H9 (cell line): Measurements from ENCODE around the gene FAM13A. TPM values are rescaled to one million over a fixed set of nuclear protein-coding genes. Genes with fewer than 3 reads are reported as not detected.

Experiments
- DNase-seq: peaks from one replicate; pipeline ENCODE4 v3.0.0-alpha.2; 2017
- H2AFZ ChIP-seq: one replicate; pipeline ENCODE4 v1.6.1; 2013; ENCODE audit warnings: mild to moderate bottlenecking, low read length, control low read depth, moderate library complexity
- H2AK5ac ChIP-seq: 2 replicates; pipeline ENCODE4 v1.6.1; 2013; ENCODE audit warnings: low read length, control low read depth, mixed read lengths; ENCODE audit not compliant: insufficient read length
- H2BK120ac ChIP-seq: one replicate; pipeline ENCODE4 v1.6.1; 2013; ENCODE audit warnings: low read depth, mild to moderate bottlenecking, low read length, control low read depth, inconsistent platforms; ENCODE audit not compliant: poor library complexity, severe bottlenecking
- H2BK12ac ChIP-seq: 2 replicates; pipeline ENCODE4 v1.6.1; 2013; ENCODE audit warnings: low read length, control low read depth, mixed read lengths, low read depth; ENCODE audit not compliant: insufficient read length
- H2BK15ac ChIP-seq: 2 replicates; pipeline ENCODE4 v1.6.1; 2013; ENCODE audit warnings: low read depth, low read length, control low read depth
- H2BK20ac ChIP-seq: one replicate; pipeline ENCODE4 v1.6.1; 2013; ENCODE audit warnings: low read depth, mild to moderate bottlenecking, low read length, control low read depth, inconsistent platforms; ENCODE audit not compliant: poor library complexity, severe bottlenecking
- H2BK5ac ChIP-seq: 2 replicates; pipeline ENCODE4 v1.6.1; 2013; ENCODE audit warnings: low read length, control low read depth, mixed read lengths; ENCODE audit not compliant: insufficient read length
- H3K14ac ChIP-seq: 2 replicates; pipeline ENCODE4 v1.6.1; 2013; ENCODE audit warnings: low read length, control low read depth; ENCODE audit not compliant: insufficient read depth
- H3K18ac ChIP-seq: 2 replicates; pipeline ENCODE4 v1.6.1; 2013; ENCODE audit warnings: low read depth, mild to moderate bottlenecking, mixed read lengths, low read length, control low read depth; ENCODE audit not compliant: insufficient read length
- H3K23ac ChIP-seq: 2 replicates; pipeline ENCODE4 v1.6.1; 2013; ENCODE audit warnings: low read length, control low read depth, mixed read lengths, low read depth; ENCODE audit not compliant: insufficient read length
- H3K23me2 ChIP-seq: 2 replicates; pipeline ENCODE4 v1.6.1; 2013; ENCODE audit warnings: low read depth, mild to moderate bottlenecking, mixed read lengths, low read length, control low read depth; ENCODE audit not compliant: insufficient read length, poor library complexity, severe bottlenecking
- H3K27ac ChIP-seq: 2 replicates; pipeline ENCODE4 v1.5.1; 2013; ENCODE audit warnings: low read length, control low read depth, mixed read lengths, low read depth; ENCODE audit not compliant: insufficient read length
- H3K27me3 ChIP-seq: 2 replicates; pipeline ENCODE4 v1.6.1; 2013; ENCODE audit warnings: low read length, control low read depth, inconsistent platforms; ENCODE audit not compliant: insufficient read depth
- H3K4ac ChIP-seq: 2 replicates; pipeline ENCODE4 v1.6.1; 2013; ENCODE audit warnings: low read depth, mild to moderate bottlenecking, control low read depth, inconsistent platforms, low read length, moderate library complexity
- H3K4me1 ChIP-seq: 2 replicates; pipeline ENCODE4 v1.6.1; 2013; ENCODE audit warnings: low read length, control low read depth, inconsistent platforms; ENCODE audit not compliant: insufficient read depth
- H3K4me2 ChIP-seq: 2 replicates; pipeline ENCODE4 v1.6.1; 2013; ENCODE audit warnings: low read length, control low read depth, mixed read lengths; ENCODE audit not compliant: insufficient read length, insufficient read depth
- H3K56ac ChIP-seq: 2 replicates; pipeline ENCODE4 v1.6.1; 2013; ENCODE audit warnings: low read depth, mild to moderate bottlenecking, mixed read lengths, low read length, control low read depth; ENCODE audit not compliant: insufficient read length
- H3K79me1 ChIP-seq: 2 replicates; pipeline ENCODE4 v1.6.1; 2013; ENCODE audit warnings: low read depth, mild to moderate bottlenecking, moderate library complexity, low read length, control low read depth, inconsistent platforms; ENCODE audit not compliant: insufficient read depth, poor library complexity, severe bottlenecking
- H3K79me2 ChIP-seq: 2 replicates; pipeline ENCODE4 v1.6.1; 2013; ENCODE audit warnings: low read length, control low read depth, inconsistent platforms; ENCODE audit not compliant: insufficient read depth
- H3K9ac ChIP-seq: 2 replicates; pipeline ENCODE4 v1.6.1; 2013; ENCODE audit warnings: low read length, control low read depth, mixed read lengths; ENCODE audit not compliant: insufficient read length; ENCODE audit errors: extremely low read depth
- H3K9me3 ChIP-seq: one replicate; pipeline ENCODE4 v1.6.1; 2013; ENCODE audit warnings: low read depth, low read length, inconsistent platforms; ENCODE audit not compliant: control insufficient read depth
- H3T11ph ChIP-seq: one replicate; pipeline ENCODE4 v1.6.1; 2013; ENCODE audit warnings: mild to moderate bottlenecking, low read length, control low read depth, inconsistent platforms
- H4K20me1 ChIP-seq: one replicate; pipeline ENCODE4 v1.6.1; 2013; ENCODE audit not compliant: control insufficient read depth, insufficient read length, insufficient read depth
- H4K5ac ChIP-seq: 2 replicates; pipeline ENCODE4 v1.6.1; 2013; ENCODE audit warnings: low read depth, mild to moderate bottlenecking, mixed read lengths, low read length, control low read depth; ENCODE audit not compliant: insufficient read length
- H4K8ac ChIP-seq: replicated peaks from 2 replicates; pipeline ENCODE4 v1.6.1; 2013; ENCODE audit warnings: low read length, control low read depth, mixed read lengths, low read depth; ENCODE audit not compliant: insufficient read length
- H4K91ac ChIP-seq: 2 replicates; pipeline ENCODE4 v1.6.1; 2013; ENCODE audit warnings: low read depth, mild to moderate bottlenecking, moderate library complexity, mixed read lengths, low read length, control low read depth; ENCODE audit not compliant: insufficient read length
- H3K27ac Mint-ChIP-seq, 3 experiments: 2 replicates in 2 of 3; 3 replicates in 1 of 3; pipeline ENCODE4 v1.8.0; 2020 to 2021; ENCODE audit warnings: mixed read lengths in 3 of 3, mild to moderate bottlenecking in 1 of 3, moderate library complexity in 1 of 3
- H3K27me3 Mint-ChIP-seq: 2 replicates; pipeline ENCODE4 v1.8.0; 2021; ENCODE audit warnings: low read depth, mild to moderate bottlenecking, moderate library complexity, mixed read lengths
- H3K36me3 Mint-ChIP-seq, 3 experiments: 2 replicates in 2 of 3; 3 replicates in 1 of 3; pipeline ENCODE4 v1.8.0; 2020 to 2021; ENCODE audit warnings: low read depth in 3 of 3, mixed read lengths in 3 of 3; ENCODE audit not compliant: insufficient read depth in 1 of 3
- H3K4me1 Mint-ChIP-seq, 2 experiments: 2 replicates each; pipeline ENCODE4 v1.8.0; 2020; ENCODE audit warnings: mixed read lengths in 2 of 2
- H3K4me3 Mint-ChIP-seq, 2 experiments: 2 replicates in 1 of 2; 3 replicates in 1 of 2; pipeline ENCODE4 v1.8.0; 2020 to 2021; ENCODE audit warnings: mild to moderate bottlenecking in 2 of 2, mixed read lengths in 2 of 2, moderate library complexity in 1 of 2
- H3K9me3 Mint-ChIP-seq, 2 experiments: 2 replicates in 1 of 2; 3 replicates in 1 of 2; pipeline ENCODE4 v1.8.0; 2020; ENCODE audit warnings: mild to moderate bottlenecking in 2 of 2, mixed read lengths in 2 of 2, moderate library complexity in 1 of 2
- CTCF ChIP-seq: fragments of 200-600 bp; sonication (generic); conservative IDR thresholded peaks from 3 replicates; pipeline ENCODE4 v1.8.0; 2021; ENCODE audit warnings: antibody characterized with exemption, mild to moderate bottlenecking
- WGBS: extraction: QIAGEN DNeasy Blood & Tissue Kit; methylation state at CpG from one replicate; pipeline ENCODE4 v1.1.7; 2013; ENCODE audit warnings: missing lambda C conversion rate, low lambda C conversion rate, mixed read lengths; ENCODE audit not compliant: insufficient read length; ENCODE audit errors: extremely low coverage; 5-methylcytosine and 5-hydroxymethylcytosine counted together
- total RNA-seq: library from RNA; stranded (reverse); gene quantifications from 2 replicates; pipeline ENCODE4 v1.2.1, GENCODE V29; 2021

The FAM13A gene
- total RNA-seq, 1 experiment from 2014 or later, result 12.7 TPM

DNA sequence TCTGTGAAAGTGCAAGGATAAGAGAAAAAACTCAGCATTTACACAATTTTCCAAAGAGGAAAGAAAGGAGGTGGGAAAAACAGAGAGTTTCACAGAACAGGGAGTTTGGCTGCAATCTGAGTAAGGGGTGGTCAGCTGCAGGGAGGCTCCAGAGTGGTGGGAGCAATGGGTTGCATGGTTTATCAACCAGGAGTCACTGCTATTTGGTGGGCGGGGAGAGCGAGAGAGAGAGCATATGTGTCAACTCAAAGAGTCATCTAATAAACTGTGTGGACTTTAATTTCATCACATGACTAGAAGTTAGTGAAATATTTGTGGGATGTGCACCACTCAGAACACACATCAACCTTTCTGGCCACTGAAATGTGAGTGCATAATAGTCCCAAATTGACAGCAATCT, 94.6 kb downstream of the FAM13A start:
- no peak overlapping the region for H2BK15ac ChIP-seq
- H4K20me1 ChIP-seq, result no peaks in the 10 kb centered on the region
- no peak overlapping the region for H4K8ac ChIP-seq
- no peak overlapping the region for H3T11ph ChIP-seq
- H3K23ac ChIP-seq, result no peak overlapping the region
- DNase-seq, result no peak
- H2BK20ac ChIP-seq, result no peak overlapping the region
- no peaks in the 10 kb centered on the region for H3K23me2 ChIP-seq
- Mint-ChIP-seq H3K36me3 (peaks cover 17 to 20% (median 18%) of the 10 kb centered on the region in 3 experiments), H3K4me3 (no peak overlapping the region; a peak in 1 of 5 replicates), H3K27ac (peak overlapping the region in 2 of 3 experiments; percentile 73 to 87; a peak in 3 of 7 replicates), H3K9me3 (peaks cover 8 to 17% of the 10 kb centered on the region in 2 experiments), H3K4me1 (peaks cover 34 to 43% of the 10 kb centered on the region in 2 experiments), H3K27me3 (no peaks in the 10 kb centered on the region)
- H3K27ac ChIP-seq, result no peak overlapping the region
- no peak for TF ChIP-seq CTCF
- no peak overlapping the region for H4K5ac ChIP-seq
- no peak overlapping the region for H2BK12ac ChIP-seq
- no peaks in the 10 kb centered on the region for H3K9me3 ChIP-seq
- no peak overlapping the region for H3K9ac ChIP-seq
- H3K14ac ChIP-seq, result no peak overlapping the region
- peaks cover 12% of the 10 kb centered on the region; the same call in 1 of the 2 replicates for H3K4me1 ChIP-seq
- H4K91ac ChIP-seq, result no peak overlapping the region
- no CpG with 5 or more reads among the region's 2 CpGs for WGBS
- H2AFZ ChIP-seq, result no peak overlapping the region
- no peaks in the 10 kb centered on the region for H3K79me1 ChIP-seq
- H3K56ac ChIP-seq, result no peak overlapping the region
- no peak overlapping the region for H3K18ac ChIP-seq
- H3K4me2 ChIP-seq, result no peak overlapping the region
- no peaks in the 10 kb centered on the region for H3K79me2 ChIP-seq
- H2BK120ac ChIP-seq, result no peak overlapping the region
- no peak overlapping the region for H2AK5ac ChIP-seq
- no peak overlapping the region for H3K4ac ChIP-seq
- no peak overlapping the region for H2BK5ac ChIP-seq
- no peaks in the 10 kb centered on the region for H3K27me3 ChIP-seq
